ENCODE results near the gene CCDC12. TPM values are rescaled to one million over a fixed set of nuclear protein-coding genes. Genes with fewer than 3 reads are reported as not detected.

The CCDC12 gene
- total and polyA plus RNA-seq, 12 donors: 33.2 to 145 (median 70.0) TPM

DNA sequence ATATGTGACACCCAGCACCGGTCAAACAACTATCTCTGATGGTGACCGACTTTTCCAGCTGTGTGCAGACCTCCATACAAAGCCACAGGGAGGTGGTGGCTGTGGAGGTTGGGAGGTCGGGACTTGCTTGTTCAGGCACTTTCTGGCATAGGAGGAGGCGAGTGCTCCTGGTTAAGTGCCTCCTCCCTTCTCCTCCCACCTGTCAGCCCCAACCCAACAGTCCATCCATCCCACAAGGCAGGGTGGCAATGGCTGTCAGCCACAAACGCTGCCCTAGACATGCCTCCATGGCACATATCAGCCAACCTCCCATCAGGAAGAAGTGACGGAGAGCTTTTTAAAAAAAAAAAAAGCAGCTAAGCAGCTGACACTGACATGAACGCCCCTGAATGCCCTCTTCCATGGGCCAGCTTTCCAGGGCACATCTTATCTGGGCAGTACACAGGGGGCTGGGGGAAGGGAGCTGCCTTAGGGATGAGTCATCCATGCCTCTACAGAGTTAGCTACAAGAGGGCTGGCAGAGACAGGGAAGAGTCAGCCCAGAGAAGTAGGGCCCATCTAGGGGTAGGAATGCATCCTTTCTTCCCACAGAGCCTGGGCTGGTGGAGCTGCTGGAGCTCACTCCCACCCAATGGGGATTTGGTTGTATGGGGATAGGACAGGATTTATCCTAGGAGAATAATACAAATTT, 41.2 kb downstream of the CCDC12 start:
- DNase-seq: peak; percentile 92 to 99 (median 98)
- Histone ChIP-seq H3K27me3 (no peaks in the 10 kb centered on the region), H3K9me3 (replicated peaks in 1 of 3) (no peaks in the 10 kb centered on the region), H3K27ac (peak overlapping the region; percentile 70 to 96 (median 87)), H3K4me3 (no peak overlapping the region), H3K36me3 (replicated peaks in 1 of 2) (peaks cover 0 to 19% of the 10 kb centered on the region in 2 donors), H3K4me1 (replicated peaks in 1 of 2) (peaks cover 56 to 81% of the 10 kb centered on the region in 2 donors)
- intact Hi-C loops (cut with DNase I): no loop called here
- TF ChIP-seq POLR2A (IDR thresholded peaks at IDR 0.05): peak in 1 of 2 donors; percentile 93
- TF ChIP-seq CTCF (IDR thresholded peaks at IDR 0.05): peak in 5 of 6 experiments; percentile 20 to 84 (median 64)
- 30 to 43% (median 38%) methylated on average over 4 to 7 of the region's 7 CpGs for WGBS, 4 donors

DNA sequence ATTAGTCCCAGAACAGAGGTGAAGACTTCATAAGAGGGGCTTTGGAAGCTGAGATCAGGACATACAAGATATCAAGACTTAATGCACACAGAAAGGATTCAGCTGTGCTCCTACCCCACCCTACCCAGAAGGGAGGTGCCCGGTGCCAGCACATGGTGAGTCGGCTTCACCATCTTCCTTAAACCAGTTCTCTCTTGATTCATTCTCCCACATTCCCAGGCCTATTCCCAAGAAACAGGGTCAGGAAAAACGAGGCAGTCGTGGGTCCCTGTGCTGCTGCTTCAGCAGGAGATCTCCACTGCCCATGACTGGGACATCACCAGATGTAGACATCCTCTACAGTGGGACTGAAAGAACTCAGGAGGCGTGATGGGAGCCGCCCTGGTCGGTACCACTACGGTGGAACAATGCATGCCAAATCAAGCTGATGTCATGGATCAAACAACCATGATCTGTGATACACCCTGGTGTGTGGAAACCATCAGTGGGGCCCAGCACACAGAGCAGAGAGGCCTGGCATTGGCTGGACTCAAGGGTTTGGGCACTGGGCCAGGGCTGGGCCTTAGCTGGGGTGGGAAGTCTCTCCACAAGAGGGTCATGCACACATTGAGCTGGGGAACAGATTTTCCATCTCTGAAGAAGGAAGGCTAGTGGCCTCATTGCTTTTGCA, 41.9 kb downstream of the CCDC12 start:
- no peaks in the 10 kb centered on the region for H3K9me3 ChIP-seq (replicated peaks in 1 of 3)
- DNase-seq: peak in 5 of 7 donors; percentile 49 to 75 (median 71)
- intact Hi-C loops (cut with DNase I): no loop called here
- H3K36me3 ChIP-seq (replicated peaks in 1 of 2): peaks cover 0 to 12% of the 10 kb centered on the region in 2 donors
- H3K27me3 ChIP-seq: no peaks in the 10 kb centered on the region
- H3K4me1 ChIP-seq (replicated peaks in 1 of 2): peaks cover 58 to 87% of the 10 kb centered on the region in 2 donors
- TF ChIP-seq POLR2A (IDR thresholded peaks at IDR 0.05): no peak
- TF ChIP-seq CTCF (IDR thresholded peaks at IDR 0.05): no peak
- H3K27ac ChIP-seq: peak overlapping the region; percentile 62 to 96 (median 73)
- H3K4me3 ChIP-seq: no peak overlapping the region
- WGBS, 4 donors: 57 to 75% (median 73%) methylated on average over 4 to 8 of the region's 8 CpGs

GRCh38 chr3:46934072-46934471, 42.5 kb downstream of the CCDC12 start:
- no peak overlapping the region for H3K4me3 ChIP-seq
- peaks cover 58 to 88% of the 10 kb centered on the region in 2 donors for H3K4me1 ChIP-seq (replicated peaks in 1 of 2)
- DNase-seq: peak in 2 of 7 donors; percentile 1 to 57
- peak overlapping the region; percentile 62 to 96 (median 73) for H3K27ac ChIP-seq
- WGBS, 4 donors: 43 to 70% (median 63%) methylated on average over 2 of the region's 2 CpGs
- H3K36me3 ChIP-seq (replicated peaks in 1 of 2): peaks cover 0 to 7% of the 10 kb centered on the region in 2 donors
- no peak for TF ChIP-seq POLR2A (IDR thresholded peaks at IDR 0.05)
- TF ChIP-seq CTCF (IDR thresholded peaks at IDR 0.05): no peak
- H3K27me3 ChIP-seq: no peaks in the 10 kb centered on the region
- intact Hi-C loops (cut with DNase I): no loop called here
- H3K9me3 ChIP-seq (replicated peaks in 1 of 3): no peaks in the 10 kb centered on the region

DNA sequence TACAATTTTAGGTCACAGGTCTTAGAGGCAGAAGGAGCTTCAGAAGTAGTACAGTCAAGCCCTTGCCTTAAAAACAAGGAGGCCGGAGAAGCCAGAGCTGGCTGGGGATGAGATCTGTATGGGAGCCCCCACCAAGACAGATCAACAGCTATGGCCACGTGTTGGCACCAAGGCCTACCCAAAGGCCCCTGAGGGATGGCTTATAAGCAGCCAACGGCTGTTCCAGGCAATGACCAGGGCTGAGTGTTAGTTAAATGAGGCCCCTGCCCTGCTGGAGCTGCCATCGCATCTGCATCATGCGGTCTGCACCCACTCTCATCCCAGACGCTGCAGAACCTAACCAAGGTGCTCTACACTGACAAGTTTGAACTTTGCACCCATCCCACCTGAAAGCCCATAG, 43.3 kb downstream of the CCDC12 start:
- DNase-seq: peak in 1 of 7 donors; percentile 18
- H3K27ac ChIP-seq: peak overlapping the region; percentile 72 to 86 (median 80)
- WGBS, 4 donors: 71 to 75% (median 73%) methylated on average over 6 of the region's 6 CpGs
- H3K36me3 ChIP-seq (replicated peaks in 1 of 2): peaks cover 0 to 7% of the 10 kb centered on the region in 2 donors
- TF ChIP-seq CTCF (IDR thresholded peaks at IDR 0.05) (no peak), POLR2A (IDR thresholded peaks at IDR 0.05) (no peak)
- no peaks in the 10 kb centered on the region for H3K27me3 ChIP-seq
- intact Hi-C loops (cut with DNase I): no loop called here
- H3K4me1 ChIP-seq (replicated peaks in 1 of 2): peaks cover 58 to 88% of the 10 kb centered on the region in 2 donors
- no peak overlapping the region for H3K4me3 ChIP-seq
- H3K9me3 ChIP-seq (replicated peaks in 1 of 3): no peaks in the 10 kb centered on the region

All from adrenal gland (tissue), 12 donors.